H1 (cell line): ENCODE data around the gene FBXW5. TPM values are rescaled to one million over a fixed set of nuclear protein-coding genes. Genes with fewer than 3 reads are reported as not detected.

Experiments
- CTCF ChIA-PET: fragments of 300-600 bp; sonication (Branson Sonifier 250); formaldehyde crosslinking; loops from one replicate; lab custom pipeline; 2021; ENCODE audit not compliant: partially characterized antibody; lab: Charles Lee
- POLR2A ChIA-PET: fragments of 300-600 bp; sonication (Branson Sonifier 250); formaldehyde crosslinking; loops from one replicate; lab custom pipeline; 2021; ENCODE audit warnings: inconsistent platforms; ENCODE audit not compliant: partially characterized antibody; lab: Charles Lee
- DNase-seq, 2 experiments: peaks; one replicate each; pipeline versions ENCODE4 v3.0.0 to v3.0.0-alpha.2; 2010 to 2022; ENCODE audit warnings: low spot score in 2 of 2, low read depth in 1 of 2, mixed read lengths in 1 of 2
- FAIRE-seq: peaks from 2 replicates; lab custom pipeline; 2011; peaks lifted over from hg19 to GRCh38; lab: Jason Lieb, UNC
- H2AFZ ChIP-seq: 2 replicates; pipeline ENCODE4 v1.8.1; 2012; ENCODE audit warnings: low read length, inconsistent platforms
- H2AK5ac ChIP-seq: 2 replicates; pipeline ENCODE4 v1.6.1; 2013; ENCODE audit warnings: low read depth, low read length
- H2BK120ac ChIP-seq: replicated peaks from 2 replicates; pipeline ENCODE3; 2013; ENCODE audit warnings: low read depth, low read length, inconsistent platforms
- H2BK12ac ChIP-seq: 2 replicates; pipeline ENCODE4 v1.6.1; 2013; ENCODE audit warnings: low read depth, low read length
- H2BK15ac ChIP-seq: 2 replicates; pipeline ENCODE4 v1.6.1; 2013; ENCODE audit warnings: low read length
- H2BK20ac ChIP-seq: 2 replicates; pipeline ENCODE4 v1.6.1; 2013; ENCODE audit warnings: low read length
- H2BK5ac ChIP-seq: 2 replicates; pipeline ENCODE4 v1.6.1; 2013; ENCODE audit warnings: low read depth, low read length
- H3K14ac ChIP-seq: 2 replicates; pipeline ENCODE4 v1.6.1; 2013; ENCODE audit warnings: inconsistent platforms; ENCODE audit not compliant: insufficient read length
- H3K18ac ChIP-seq: 2 replicates; pipeline ENCODE4 v1.6.1; 2013; ENCODE audit warnings: low read length; ENCODE audit errors: extremely low read depth
- H3K23ac ChIP-seq: 2 replicates; pipeline ENCODE4 v1.6.1; 2013; ENCODE audit warnings: inconsistent platforms; ENCODE audit not compliant: insufficient read length
- H3K23me2 ChIP-seq: 2 replicates; pipeline ENCODE4 v1.6.1; 2013; ENCODE audit warnings: low read depth, low read length
- H3K27ac ChIP-seq: 2 replicates; pipeline ENCODE4 v1.6.1; 2011; ENCODE audit warnings: low read depth, low read length, inconsistent platforms
- H3K27me3 ChIP-seq, 4 experiments: replicated peaks in 1 of 4; 1 replicate in 1 of 4; 2 replicates in 3 of 4; pipeline versions ENCODE4 v1.6.1 to v1.8.1; 2011 to 2013; ENCODE audit warnings: low read length in 3 of 4, mild to moderate bottlenecking in 3 of 4, inconsistent platforms in 2 of 4, mixed read lengths in 2 of 4, moderate library complexity in 1 of 4; ENCODE audit not compliant: control insufficient read depth in 3 of 4, insufficient read depth in 3 of 4; ENCODE audit errors: extremely low read depth in 1 of 4
- H3K36me3 ChIP-seq, 4 experiments: 2 replicates each; pipeline versions ENCODE4 v1.6.1 to v1.8.1; 2011 to 2013; ENCODE audit warnings: mild to moderate bottlenecking in 4 of 4, low read length in 3 of 4, moderate library complexity in 2 of 4, control low read depth in 1 of 4, inconsistent platforms in 1 of 4; ENCODE audit not compliant: insufficient read depth in 4 of 4, control insufficient read depth in 2 of 4
- H3K4ac ChIP-seq: replicated peaks from 2 replicates; pipeline ENCODE3; 2013; ENCODE audit warnings: low read length, low read depth, mixed read lengths, inconsistent platforms; ENCODE audit not compliant: insufficient read length
- H3K4me1 ChIP-seq, 4 experiments: replicated peaks in 1 of 4; 1 replicate in 1 of 4; 2 replicates in 3 of 4; pipeline versions ENCODE4 v1.6.1 to v1.8.1; 2011 to 2013; ENCODE audit warnings: low read length in 3 of 4, inconsistent platforms in 2 of 4, mixed read lengths in 1 of 4; ENCODE audit not compliant: insufficient read depth in 4 of 4, control insufficient read depth in 3 of 4
- H3K4me2 ChIP-seq, 2 experiments: 2 replicates each; pipeline versions ENCODE4 v1.6.1 to v1.8.1; 2011 to 2013; ENCODE audit warnings: low read depth in 2 of 2, low read length in 2 of 2, control low read depth in 1 of 2, inconsistent platforms in 1 of 2, mild to moderate bottlenecking in 1 of 2; ENCODE audit not compliant: insufficient read depth in 1 of 2
- H3K4me3 ChIP-seq, 4 experiments: fragments of 200-600, 300-600 bp in 1 of 4; sonication (generic), shearing (Covaris generic), sonication (Bioruptor Twin) in 1 of 4; 2 replicates each; pipeline versions ENCODE4 v1.5.1 to v1.8.1; 2011 to 2016; ENCODE audit warnings: low read length in 4 of 4, low read depth in 3 of 4, control low read depth in 2 of 4, inconsistent platforms in 2 of 4, mild to moderate bottlenecking in 2 of 4, mixed read lengths in 1 of 4, moderate library complexity in 1 of 4; ENCODE audit not compliant: insufficient read depth in 2 of 4; ENCODE audit errors: extremely low read depth in 1 of 4
- H3K56ac ChIP-seq: replicated peaks from 2 replicates; pipeline ENCODE3; 2013; ENCODE audit warnings: low read depth, mild to moderate bottlenecking, mixed read lengths, low read length, inconsistent platforms; ENCODE audit not compliant: insufficient read length
- H3K79me1 ChIP-seq: 2 replicates; pipeline ENCODE4 v1.6.1; 2013; ENCODE audit warnings: low read depth, low read length, control low read depth
- H3K79me2 ChIP-seq, 2 experiments: 2 replicates each; pipeline versions ENCODE4 v1.6.1 to v1.8.1; 2012 to 2013; ENCODE audit warnings: low read length in 2 of 2, mild to moderate bottlenecking in 2 of 2, inconsistent platforms in 1 of 2; ENCODE audit not compliant: insufficient read depth in 2 of 2, control insufficient read depth in 1 of 2
- H3K9ac ChIP-seq, 4 experiments: replicated peaks in 1 of 4; 1 replicate in 1 of 4; 2 replicates in 3 of 4; pipeline versions ENCODE4 v1.6.1 to v1.8.1; 2011 to 2013; ENCODE audit warnings: low read depth in 3 of 4, low read length in 3 of 4, control low read depth in 2 of 4, mild to moderate bottlenecking in 2 of 4, moderate library complexity in 2 of 4, inconsistent platforms in 1 of 4; ENCODE audit errors: extremely low read depth in 1 of 4
- H3K9me3 ChIP-seq, 2 experiments: 2 replicates each; pipeline versions ENCODE4 v1.6.1 to v1.8.1; 2012 to 2013; ENCODE audit warnings: mild to moderate bottlenecking in 2 of 2, moderate library complexity in 2 of 2, control low read depth in 1 of 2, inconsistent platforms in 1 of 2, low read depth in 1 of 2, low read length in 1 of 2, mixed read lengths in 1 of 2; ENCODE audit not compliant: insufficient read depth in 2 of 2
- H4K20me1 ChIP-seq, 2 experiments: replicated peaks in 1 of 2; 2 replicates each; pipeline versions ENCODE3 to v1.8.1; 2011 to 2013; ENCODE audit warnings: inconsistent platforms in 2 of 2, low read length in 2 of 2, mild to moderate bottlenecking in 1 of 2; ENCODE audit not compliant: insufficient read depth in 2 of 2, control insufficient read depth in 1 of 2
- H4K5ac ChIP-seq: 2 replicates; pipeline ENCODE4 v1.6.1; 2013; ENCODE audit warnings: low read length, low read depth, mixed read lengths, inconsistent platforms; ENCODE audit not compliant: insufficient read length
- H4K8ac ChIP-seq: 2 replicates; pipeline ENCODE4 v1.8.0; 2013; ENCODE audit warnings: mild to moderate bottlenecking, moderate library complexity, low read length, inconsistent platforms; ENCODE audit not compliant: insufficient read depth; ENCODE audit errors: extremely low read depth
- H4K91ac ChIP-seq: replicated peaks from 2 replicates; pipeline ENCODE3; 2013; ENCODE audit warnings: low read length, mixed read lengths, inconsistent platforms; ENCODE audit not compliant: insufficient read length
- CEBPB ChIP-seq: IDR thresholded peaks from 2 replicates; pipeline ENCODE4 v1.6.1; 2012; ENCODE audit warnings: low read depth, low read length
- POLR2A ChIP-seq, 2 experiments: IDR thresholded peaks; 1 replicate in 1 of 2; 2 replicates in 1 of 2; pipeline ENCODE4 v1.6.1; 2011; ENCODE audit warnings: low read depth in 2 of 2, low read length in 2 of 2, mild to moderate bottlenecking in 2 of 2; ENCODE audit errors: control extremely low read depth in 1 of 2
- WGBS, 2 experiments: shearing (Covaris generic) in 1 of 2; methylation state at CpG; one replicate each; pipeline versions ENCODE4 v1.1.6 to v1.1.7; 2013 to 2015; ENCODE audit warnings: low lambda C conversion rate in 2 of 2, mixed read lengths in 2 of 2, inconsistent platforms in 1 of 2, low coverage in 1 of 2, missing lambda C conversion rate in 1 of 2; ENCODE audit not compliant: insufficient replicate concordance in 2 of 2, insufficient coverage in 1 of 2, insufficient read length in 1 of 2; ENCODE audit errors: extremely low coverage in 1 of 2, missing lambda C conversion rate in 1 of 2; 5-methylcytosine and 5-hydroxymethylcytosine counted together
- polyA plus RNA-seq, 7 experiments: library from polyadenylated mRNA; depleted of rRNA in 3 of 7; stranded (reverse) in 5 of 7; unstranded in 2 of 7; fragments of >200 nt in 5 of 7; fragments of 200-250 nt in 2 of 7; gene quantifications; 1 replicate in 5 of 7; 2 replicates in 1 of 7; 4 replicates in 1 of 7; pipeline versions ENCODE4 v1.2.1 to v1.2.3, GENCODE V29; 2011 to 2013; ENCODE audit warnings: missing spikeins in 2 of 7, mixed read lengths in 2 of 7
- total RNA-seq: library from RNA; stranded (reverse); fragmentation: NEBNext Ultra II Directional; extraction: Animal tissue kit (Norgen Biotek cat#: 25700); gene quantifications from 2 replicates; pipeline ENCODE4 v1.2.1, GENCODE V29; 2021

The FBXW5 gene
- total and polyA plus RNA-seq, 2 of the 8 experiments (the other 6 are each of a cell fraction or from before 2014, with no cell fraction given), result 49.0 to 71.0 TPM

GRCh38 chr9:136962701-136963248, 18.2 kb upstream of the FBXW5 start:
- CTCF ChIA-PET, result interaction anchor here (0.6 to 5.6 kb wide), 7 partner anchors 10 to 129 kb away, joined by 3 to 32 read pairs (median 5); partner anchors contain the start of genes LCN12 and PTGDS
- TF ChIP-seq CEBPB, result no peak
- TF ChIP-seq POLR2A (IDR thresholded peaks at IDR 0.05; ENCODE audit: control extremely low read depth in 1 of 2, low read depth in 2 of 2, low read length in 2 of 2), result no peak

More at GRCh38 chr9:136962701-136963248, 18.2 kb upstream of the FBXW5 start:
- H3K4me2 ChIP-seq, result no peak overlapping the region
- no peaks in the 10 kb centered on the region for H3K27me3 ChIP-seq
- FAIRE-seq, result no peak
- H4K5ac ChIP-seq, result no peak overlapping the region
- H3K4me1 ChIP-seq, result peaks cover 0 to 9% (median 5%) of the 10 kb centered on the region in 4 experiments; a peak in 5 of 7 replicates
- no peak overlapping the region for H3K4me3 ChIP-seq
- no peaks in the 10 kb centered on the region for H3K9me3 ChIP-seq
- no peak overlapping the region; the same call in 1 of the 2 replicates for H2BK5ac ChIP-seq
- no peak overlapping the region for H3K14ac ChIP-seq
- no peak overlapping the region for H2AFZ ChIP-seq
- H3K23me2 ChIP-seq, result no peaks in the 10 kb centered on the region
- no peak overlapping the region for H3K56ac ChIP-seq
- H2BK120ac ChIP-seq, result no peak overlapping the region
- no peaks in the 10 kb centered on the region; the same call in 1 of the 2 replicates for H3K79me1 ChIP-seq
- DNase-seq, result no peak
- H4K8ac ChIP-seq, result no peak overlapping the region
- no peak overlapping the region for H3K18ac ChIP-seq
- H3K23ac ChIP-seq, result no peak overlapping the region
- POLR2A ChIA-PET, result interaction anchor here (1.5 kb wide), 1 partner anchor 25 kb away, joined by 3 read pairs; no protein-coding TSS in a partner anchor
- H2AK5ac ChIP-seq, result no peak overlapping the region
- H3K79me2 ChIP-seq, result no peaks in the 10 kb centered on the region
- 90% methylated on average over 11 of the region's 11 CpGs; no CpG with 5 or more reads in 1 of the 2 experiments for WGBS, 2 experiments
- H2BK12ac ChIP-seq, result no peak overlapping the region
- no peak overlapping the region for H3K27ac ChIP-seq
- H2BK20ac ChIP-seq, result no peak overlapping the region
- 0 out of 7 replicates have a peak overlapping the region, but pooled peaks of 1 of the 4 experiments have one; percentile 41 for H3K9ac ChIP-seq
- H3K36me3 ChIP-seq, result no peaks in the 10 kb centered on the region
- no peak overlapping the region for H2BK15ac ChIP-seq
- H4K91ac ChIP-seq, result peak overlapping the region; percentile 85
- H3K4ac ChIP-seq, result no peak overlapping the region
- H4K20me1 ChIP-seq, result no peaks in the 10 kb centered on the region
